Neural cell (in vitro differentiated cells): Measurements from ENCODE around the gene CSNK2B. TPM values are rescaled to one million over a fixed set of nuclear protein-coding genes. Genes with fewer than 3 reads are reported as not detected.

Source experiments
- H2AFZ ChIP-seq: fragments of 200-600, 300-800 bp; sonication (generic), shearing (Covaris generic); 2 replicates; pipeline ENCODE4 v1.6.0; 2014; ENCODE audit warnings: low read depth, mild to moderate bottlenecking, antibody characterized with exemption, low read length, moderate library complexity
- H3F3A ChIP-seq: fragments of 200-600 bp; shearing (Covaris generic); 2 replicates; pipeline ENCODE4 v1.6.1; 2016; ENCODE audit warnings: mild to moderate bottlenecking, moderate library complexity, mixed read lengths, antibody characterized with exemption, low read length; ENCODE audit not compliant: insufficient read depth, poor library complexity, severe bottlenecking
- H3K27ac ChIP-seq: fragments of 200-600, 300-800 bp; sonication (generic), shearing (Covaris generic); 2 replicates; pipeline ENCODE4 v1.5.1; 2014; ENCODE audit warnings: mild to moderate bottlenecking, low read length, moderate library complexity
- H3K27me3 ChIP-seq: fragments of 300-800, 200-600 bp; sonication (generic), shearing (Covaris generic); 2 replicates; pipeline ENCODE4 v1.6.0; 2014; ENCODE audit warnings: mild to moderate bottlenecking, low read depth, low read length, moderate library complexity; ENCODE audit not compliant: insufficient read depth
- H3K36me3 ChIP-seq: fragments of 300-800, 200-600 bp; sonication (generic), shearing (Covaris generic); 2 replicates; pipeline ENCODE4 v1.5.1; 2014; ENCODE audit warnings: mild to moderate bottlenecking, antibody characterized with exemption, low read length, moderate library complexity; ENCODE audit not compliant: insufficient read depth
- H3K4me2 ChIP-seq: fragments of 300-800, 200-600 bp; sonication (generic), shearing (Covaris generic); 2 replicates; pipeline ENCODE4 v1.6.0; 2014; ENCODE audit warnings: mild to moderate bottlenecking, low read length
- H3K4me3 ChIP-seq: fragments of 300-800, 200-600 bp; sonication (generic), shearing (Covaris generic); 2 replicates; pipeline ENCODE4 v1.5.1; 2014; ENCODE audit warnings: mild to moderate bottlenecking, low read length, moderate library complexity
- H3K79me2 ChIP-seq: fragments of 200-600 bp; shearing (Covaris generic); replicated peaks from 2 replicates; pipeline ENCODE4 v1.6.0; 2014; ENCODE audit warnings: mild to moderate bottlenecking, low read length, moderate library complexity; ENCODE audit not compliant: insufficient read depth
- H3K9ac ChIP-seq: fragments of 300-800, 200-600 bp; sonication (generic), shearing (Covaris generic); 2 replicates; pipeline ENCODE4 v1.6.1; 2016; ENCODE audit warnings: mild to moderate bottlenecking, low read length, mixed read lengths
- H3K9me2 ChIP-seq: fragments of 200-600 bp; shearing (Covaris generic); 2 replicates; pipeline ENCODE4 v1.6.1; 2016; ENCODE audit warnings: mild to moderate bottlenecking, low read length, mixed read lengths; ENCODE audit not compliant: insufficient read depth
- H3K9me3 ChIP-seq: fragments of 200-600, 300-800 bp; sonication (generic), shearing (Covaris generic); 2 replicates; pipeline ENCODE4 v1.6.1; 2016; ENCODE audit warnings: mild to moderate bottlenecking, mixed run types, low read length, moderate library complexity, mixed read lengths
- H4K20me1 ChIP-seq: fragments of 200-600 bp; shearing (Covaris generic); 2 replicates; pipeline ENCODE4 v1.6.1; 2016; ENCODE audit warnings: mild to moderate bottlenecking, mixed run types; ENCODE audit not compliant: insufficient read depth
- CTCF ChIP-seq: fragments of 450-650 bp; IDR thresholded peaks from 2 replicates; pipeline ENCODE4 v1.5.1; 2014; ENCODE audit warnings: antibody characterized with exemption, mild to moderate bottlenecking, moderate library complexity; ENCODE audit not compliant: poor library complexity, severe bottlenecking
- EP300 ChIP-seq: fragments of 450-650 bp; conservative IDR thresholded peaks from 2 replicates; pipeline ENCODE4 v1.6.1; 2014; ENCODE audit warnings: antibody characterized with exemption, mild to moderate bottlenecking, moderate library complexity; ENCODE audit not compliant: poor library complexity, severe bottlenecking
- EZH2 ChIP-seq: fragments of 200-600, 300-800 bp; shearing (Covaris generic), sonication (generic); IDR thresholded peaks from 2 replicates; pipeline ENCODE4 v1.6.1; 2014; ENCODE audit warnings: antibody characterized with exemption, low read length, borderline replicate concordance, mild to moderate bottlenecking; ENCODE audit not compliant: insufficient read depth, poor library complexity, severe bottlenecking
- MXI1 ChIP-seq: fragments of 450-650 bp; conservative IDR thresholded peaks from 2 replicates; pipeline ENCODE4 v1.6.1; 2014; ENCODE audit warnings: antibody characterized with exemption, mild to moderate bottlenecking; ENCODE audit not compliant: poor library complexity, severe bottlenecking
- POLR2AphosphoS5 ChIP-seq: IDR thresholded peaks from 2 replicates; pipeline ENCODE4 v1.6.1; 2012
- RAD21 ChIP-seq: fragments of 450-650 bp; conservative IDR thresholded peaks from 2 replicates; pipeline ENCODE4 v1.6.1; 2014; ENCODE audit warnings: antibody characterized with exemption, mild to moderate bottlenecking, moderate library complexity
- REST ChIP-seq: IDR thresholded peaks from 2 replicates; pipeline ENCODE4 v1.6.1; 2012; ENCODE audit warnings: borderline replicate concordance
- SMC3 ChIP-seq: fragments of 450-650 bp; conservative IDR thresholded peaks from 2 replicates; pipeline ENCODE4 v1.6.1; 2014; ENCODE audit warnings: antibody characterized with exemption, mild to moderate bottlenecking, moderate library complexity; ENCODE audit not compliant: poor library complexity
- TAF1 ChIP-seq: IDR thresholded peaks from 2 replicates; pipeline ENCODE4 v1.6.1; 2012; ENCODE audit warnings: low read depth
- polyA plus RNA-seq: library from polyadenylated mRNA; depleted of rRNA; stranded (reverse); fragments of >200 nt; gene quantifications from 2 replicates; pipeline ENCODE4 v1.2.3, GENCODE V29; 2014

The CSNK2B gene
- polyA plus RNA-seq, 1 donor from 2014 or later: 135 TPM

- TF ChIP-seq TAF1 (no peak), MXI1 (no peak), RAD21 (no peak), EZH2 (no peak), REST (no peak), SMC3 (no peak), POLR2AphosphoS5 (no peak), CTCF (no peak), EP300 (no peak)
- Histone ChIP-seq H3K79me2 (peaks cover 21% of the 10 kb centered on the region), H3K4me2 (no peak overlapping the region), H3K4me3 (peak overlapping the region; percentile 29), H3K9ac (no peak overlapping the region), H3K27ac (no peak overlapping the region), H4K20me1 (no peaks in the 10 kb centered on the region), H3K9me3 (no peaks in the 10 kb centered on the region), H2AFZ (no peak overlapping the region), H3K27me3 (no peaks in the 10 kb centered on the region), H3K9me2 (no peaks in the 10 kb centered on the region), H3K36me3 (no peaks in the 10 kb centered on the region), H3F3A (peaks cover 3% of the 10 kb centered on the region)
These were observed 8.3 kb upstream of the CSNK2B start for GRCh38 chr6:31657406-31658157.

- Histone ChIP-seq H3K9me2 (no peaks in the 10 kb centered on the region), H3K4me2 (no peak overlapping the region), H4K20me1 (no peaks in the 10 kb centered on the region), H3K9ac (no peak overlapping the region), H3K27ac (no peak overlapping the region), H3K27me3 (no peaks in the 10 kb centered on the region), H3K9me3 (no peaks in the 10 kb centered on the region), H3K79me2 (peaks cover 25% of the 10 kb centered on the region), H3K4me3 (peak overlapping the region; percentile 29), H3K36me3 (no peaks in the 10 kb centered on the region), H2AFZ (no peak overlapping the region), H3F3A (peaks cover 2% of the 10 kb centered on the region)
- TF ChIP-seq SMC3: no peak
These were observed 7.7 kb upstream of the CSNK2B start for GRCh38 chr6:31658158-31658688.
